DMS53 treated with DMSO at 0.1 percent for 48 hours (cell line): ENCODE results near the gene BEST3.

Experiments used
- DNase-seq: peaks from one replicate; lab custom pipeline; 2025; ENCODE audit not compliant: unreplicated experiment; lab: John Stamatoyannopoulos, UW

The BEST3 gene

GRCh38 chr12:69653703-69654102 lies 45.4 kb downstream of the BEST3 start:
- no peak for DNase-seq

- DNase-seq: no peak
Measured at GRCh38 chr12:69651922-69652321, 47.2 kb downstream of the BEST3 start.

- DNase-seq: no peak
Measured at GRCh38 chr12:69649529-69649928, 49.6 kb downstream of the BEST3 start.

GRCh38 chr12:69648476-69648875 lies 50.6 kb downstream of the BEST3 start:
- DNase-seq: no peak

GRCh38 chr12:69647178-69647577 lies 51.9 kb downstream of the BEST3 start:
- DNase-seq: no peak

GRCh38 chr12:69645031-69645430 lies 54.1 kb downstream of the BEST3 start:
- no peak for DNase-seq

- DNase-seq: no peak
Measured at GRCh38 chr12:69644511-69644910, 54.6 kb downstream of the BEST3 start.

GRCh38 chr12:69642531-69642930 lies 56.6 kb downstream of the BEST3 start:
- DNase-seq: no peak

GRCh38 chr12:69641546-69641945 lies 57.6 kb downstream of the BEST3 start:
- no peak for DNase-seq

- peak; percentile 72 for DNase-seq
Measured at GRCh38 chr12:69639400-69640016, 59.6 kb downstream of the BEST3 start.

- no peak for DNase-seq
Measured at GRCh38 chr12:69633061-69633460, 66.0 kb downstream of the BEST3 start.

- DNase-seq: peak; percentile 13
Measured at GRCh38 chr12:69630191-69630590, 68.9 kb downstream of the BEST3 start.

GRCh38 chr12:69627501-69627900 lies 71.6 kb downstream of the BEST3 start:
- no peak for DNase-seq

- DNase-seq: no peak
Measured at GRCh38 chr12:69623970-69624369, 75.1 kb downstream of the BEST3 start.

- no peak for DNase-seq
Measured at GRCh38 chr12:69621551-69621950, 77.6 kb downstream of the BEST3 start.

- DNase-seq: no peak
Measured at GRCh38 chr12:69620921-69621320, 78.2 kb downstream of the BEST3 start.

- no peak for DNase-seq
Measured at GRCh38 chr12:69620077-69620476, 79.0 kb downstream of the BEST3 start.

- DNase-seq: no peak
Measured at GRCh38 chr12:69619050-69619449, 80.1 kb downstream of the BEST3 start.

GRCh38 chr12:69616025-69616424 lies 83.1 kb downstream of the BEST3 start:
- DNase-seq: no peak

GRCh38 chr12:69613351-69613750 lies 85.8 kb downstream of the BEST3 start:
- DNase-seq: no peak

GRCh38 chr12:69610729-69611128 lies 88.4 kb downstream of the BEST3 start, which contains the start of gene LRRC10:
Gene LRRC10 (minus strand): TSS chr12:69610907. CDS start chr12:69610838, 69 bp downstream.
- no peak for DNase-seq

- DNase-seq: no peak
Measured at GRCh38 chr12:69610126-69610525, 89.0 kb downstream of the BEST3 start.

- no peak for DNase-seq
Measured at GRCh38 chr12:69608114-69608513, 91.0 kb downstream of the BEST3 start.
